Right lobe of liver (tissue), 6 donors: ENCODE data around the gene HECTD3. TPM values are rescaled to one million over a fixed set of nuclear protein-coding genes. Genes with fewer than 3 reads are reported as not detected.

ENCODE experiments used
- ATAC-seq, 4 donors: fragments of 200-7000 bp; cut with Tn5 transposase; one replicate each; pipeline ENCODE4 v1.9.1; 2020; ENCODE audit warnings: mild to moderate bottlenecking in 4 of 4, moderate library complexity in 4 of 4
- DNase-seq, 3 donors: peaks; one replicate each; pipeline ENCODE4 v3.0.0-alpha.2; 2020
- H3K27ac ChIP-seq, 3 donors: fragments of 200-600 bp; one replicate each; pipeline ENCODE4 v1.8.0; 2022
- H3K27me3 ChIP-seq, 2 donors: fragments of 200-600 bp; one replicate each; pipeline ENCODE4 v1.8.0; 2022
- H3K36me3 ChIP-seq, 4 donors: fragments of 200-600 bp; sonication (generic) in 1 of 4; one replicate each; pipeline versions ENCODE4 v1.5.1 to v1.8.0; 2017 to 2022; ENCODE audit warnings: control low read depth in 1 of 4
- H3K4me1 ChIP-seq, 4 donors: fragments of 200-600 bp; sonication (generic) in 1 of 4; one replicate each; pipeline versions ENCODE4 v1.5.1 to v1.8.0; 2017 to 2022; ENCODE audit warnings: control low read depth in 1 of 4
- H3K4me3 ChIP-seq, 3 donors: fragments of 200-600 bp; one replicate each; pipeline ENCODE4 v1.8.0; 2022
- H3K9me3 ChIP-seq, 4 donors: fragments of 200-600 bp; sonication (generic) in 1 of 4; one replicate each; pipeline versions ENCODE4 v1.5.1 to v1.8.0; 2017 to 2022; ENCODE audit warnings: control low read depth in 1 of 4
- POLR2A ChIP-seq: fragments of 450-650 bp; IDR thresholded peaks from one replicate; pipeline ENCODE4 v1.6.1; 2017; ENCODE audit warnings: antibody characterized with exemption, mild to moderate bottlenecking
- whole genome bisulfite sequencing: methylation state at CpG from one replicate; pipeline ENCODE4 v1.1.6; 2018; ENCODE audit warnings: low coverage, low lambda C conversion rate; ENCODE audit not compliant: insufficient coverage; ENCODE audit errors: missing lambda C conversion rate; 5-methylcytosine and 5-hydroxymethylcytosine counted together
- intact Hi-C, 2 donors: fragments of 100-400 bp; cut with DNase I; formaldehyde crosslinking; loops; one replicate each; pipeline versions ENCODE4 v1.11.2 to v1.14.1; 2022
- total RNA-seq, 6 experiments: library from RNA; depleted of rRNA in 2 of 6; stranded (reverse); fragments of >200 nt in 2 of 6; fragmentation: NEBNext Ultra II Directional in 3 of 6; extraction: Animal tissue kit (Norgen Biotek cat#: 25700) in 3 of 6; gene quantifications; one replicate each; pipeline versions ENCODE4 v1.1.0 to v1.2.4, GENCODE V29; 2016 to 2023
- TF ChIP-seq, protein P1 (sequence below), 4 donors: fragments of 200-600 bp in 3 of 4; fragments of 450-650 bp in 1 of 4; IDR thresholded peaks; one replicate each; pipeline versions ENCODE4 v1.5.1 to v1.8.0; 2016 to 2022; ENCODE audit warnings: antibody characterized with exemption in 4 of 4, mild to moderate bottlenecking in 2 of 4
- donor health status: DM: no; HTN: yes; CAD: no.
- donor health status: DM: no; HTN: no; CAD: no.
- donor health status: DM: no; HTN: no; CAD: no.
- donor health status: DM: no; HTN: yes; CAD: no.
- donor health status: DM: no; HTN: yes; CAD: no.

Gene HECTD3
- total RNA-seq, 6 experiments from 2014 or later = 26.8 to 38.2 (median 29.1) TPM

DNA sequence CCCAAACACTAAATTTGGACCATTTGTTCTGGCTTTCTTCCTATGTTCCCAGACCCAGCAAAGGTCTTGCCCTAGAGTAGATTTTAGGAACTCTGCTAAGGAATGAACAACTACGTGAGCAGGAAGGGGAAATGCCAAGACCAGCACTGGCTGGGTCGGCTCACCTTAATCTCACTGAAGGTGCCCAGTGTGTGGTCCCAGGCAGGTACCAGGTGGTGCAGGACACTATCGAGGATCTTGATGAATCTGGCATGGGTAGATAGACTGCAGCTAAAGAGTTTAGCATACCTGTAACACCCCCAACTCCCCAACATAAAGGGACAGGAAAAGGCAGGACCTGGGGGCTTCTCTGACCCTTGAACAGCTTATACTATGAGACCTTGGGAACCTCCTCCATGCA lies 3.0 kb downstream of the HECTD3 start:
- TF ChIP-seq, protein P1, sequence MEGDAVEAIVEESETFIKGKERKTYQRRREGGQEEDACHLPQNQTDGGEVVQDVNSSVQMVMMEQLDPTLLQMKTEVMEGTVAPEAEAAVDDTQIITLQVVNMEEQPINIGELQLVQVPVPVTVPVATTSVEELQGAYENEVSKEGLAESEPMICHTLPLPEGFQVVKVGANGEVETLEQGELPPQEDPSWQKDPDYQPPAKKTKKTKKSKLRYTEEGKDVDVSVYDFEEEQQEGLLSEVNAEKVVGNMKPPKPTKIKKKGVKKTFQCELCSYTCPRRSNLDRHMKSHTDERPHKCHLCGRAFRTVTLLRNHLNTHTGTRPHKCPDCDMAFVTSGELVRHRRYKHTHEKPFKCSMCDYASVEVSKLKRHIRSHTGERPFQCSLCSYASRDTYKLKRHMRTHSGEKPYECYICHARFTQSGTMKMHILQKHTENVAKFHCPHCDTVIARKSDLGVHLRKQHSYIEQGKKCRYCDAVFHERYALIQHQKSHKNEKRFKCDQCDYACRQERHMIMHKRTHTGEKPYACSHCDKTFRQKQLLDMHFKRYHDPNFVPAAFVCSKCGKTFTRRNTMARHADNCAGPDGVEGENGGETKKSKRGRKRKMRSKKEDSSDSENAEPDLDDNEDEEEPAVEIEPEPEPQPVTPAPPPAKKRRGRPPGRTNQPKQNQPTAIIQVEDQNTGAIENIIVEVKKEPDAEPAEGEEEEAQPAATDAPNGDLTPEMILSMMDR (IDR thresholded peaks at IDR 0.05) = no peak
- no peak for TF ChIP-seq POLR2A
- no peak for ATAC-seq
- no peak for DNase-seq
- intact Hi-C loops = no loop called here
- WGBS = 62% methylated on average over 3 of the region's 3 CpGs
- Histone ChIP-seq H3K36me3 (peaks cover 3 to 65% (median 45%) of the 10 kb centered on the region in 4 donors), H3K4me3 (no peak overlapping the region), H3K27me3 (no peaks in the 10 kb centered on the region), H3K9me3 (no peaks in the 10 kb centered on the region), H3K27ac (no peak overlapping the region), H3K4me1 (peaks cover 0 to 25% (median 10%) of the 10 kb centered on the region in 4 donors)

DNA sequence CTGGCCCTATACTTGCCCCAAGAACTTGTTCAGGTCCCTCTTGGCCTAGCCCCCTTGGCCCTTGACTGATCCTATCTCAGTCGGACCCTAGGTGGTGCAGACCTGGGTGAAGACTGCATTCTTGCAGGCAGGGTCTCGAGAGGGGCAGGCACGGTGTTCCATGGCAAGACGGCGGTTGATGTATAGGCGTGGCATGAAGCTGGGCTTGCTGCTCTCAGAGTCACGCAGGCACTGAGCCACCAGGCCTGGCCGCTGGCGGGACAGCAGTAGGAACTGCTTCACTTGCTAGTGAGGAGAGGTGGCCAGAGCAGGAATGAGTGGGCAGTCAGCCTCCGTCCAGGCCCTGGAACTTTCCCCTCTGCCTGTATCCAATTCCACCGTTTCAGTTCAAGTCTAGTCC lies 3.8 kb downstream of the HECTD3 start:
- DNase-seq = peak in 1 of 3 donors; percentile 43
- no peak for ATAC-seq
- H3K36me3 ChIP-seq = peaks cover 3 to 73% (median 48%) of the 10 kb centered on the region in 4 donors
- intact Hi-C loops = no loop called here
- no peak overlapping the region for H3K27ac ChIP-seq
- TF ChIP-seq POLR2A = no peak
- TF ChIP-seq, protein P1 (IDR thresholded peaks at IDR 0.05) = no peak
- no peaks in the 10 kb centered on the region for H3K27me3 ChIP-seq
- no peak overlapping the region for H3K4me3 ChIP-seq
- H3K4me1 ChIP-seq = peaks cover 0 to 20% (median 8%) of the 10 kb centered on the region in 4 donors
- no peaks in the 10 kb centered on the region for H3K9me3 ChIP-seq
- 75% methylated on average over 2 of the region's 11 CpGs for WGBS

DNA sequence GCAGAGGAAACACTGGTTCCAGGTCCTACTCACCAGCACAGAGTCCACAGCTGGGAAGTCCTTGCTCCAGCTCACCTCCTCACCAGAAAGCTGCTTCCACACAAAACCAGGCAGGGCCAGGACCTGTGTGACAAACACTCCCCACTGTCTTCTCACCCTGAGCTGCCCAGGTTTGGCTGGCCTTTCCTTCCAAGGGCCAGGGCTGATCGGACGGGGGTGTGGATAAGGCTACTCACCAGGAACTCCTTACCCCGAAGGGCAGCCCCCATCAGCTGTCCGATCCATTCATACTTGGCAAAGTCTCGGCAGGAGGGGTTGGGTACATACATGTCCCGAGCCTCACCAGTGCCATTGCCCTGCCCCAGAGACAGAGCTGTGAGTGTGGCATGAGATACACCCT lies 5.4 kb downstream of the HECTD3 start:
- DNase-seq (peak in 1 of 3 donors; percentile 29), ATAC-seq (no peak)
- no peaks in the 10 kb centered on the region for H3K9me3 ChIP-seq
- TF ChIP-seq POLR2A = no peak
- TF ChIP-seq, protein P1 (IDR thresholded peaks at IDR 0.05) = no peak
- peaks cover 3 to 76% (median 50%) of the 10 kb centered on the region in 4 donors for H3K36me3 ChIP-seq
- H3K27ac ChIP-seq = no peak overlapping the region
- H3K4me1 ChIP-seq = peaks cover 0 to 13% (median 5%) of the 10 kb centered on the region in 4 donors
- H3K27me3 ChIP-seq = no peaks in the 10 kb centered on the region
- WGBS = 83% methylated on average over 1 of the region's 6 CpGs
- intact Hi-C loops = no loop called here
- no peak overlapping the region for H3K4me3 ChIP-seq

DNA sequence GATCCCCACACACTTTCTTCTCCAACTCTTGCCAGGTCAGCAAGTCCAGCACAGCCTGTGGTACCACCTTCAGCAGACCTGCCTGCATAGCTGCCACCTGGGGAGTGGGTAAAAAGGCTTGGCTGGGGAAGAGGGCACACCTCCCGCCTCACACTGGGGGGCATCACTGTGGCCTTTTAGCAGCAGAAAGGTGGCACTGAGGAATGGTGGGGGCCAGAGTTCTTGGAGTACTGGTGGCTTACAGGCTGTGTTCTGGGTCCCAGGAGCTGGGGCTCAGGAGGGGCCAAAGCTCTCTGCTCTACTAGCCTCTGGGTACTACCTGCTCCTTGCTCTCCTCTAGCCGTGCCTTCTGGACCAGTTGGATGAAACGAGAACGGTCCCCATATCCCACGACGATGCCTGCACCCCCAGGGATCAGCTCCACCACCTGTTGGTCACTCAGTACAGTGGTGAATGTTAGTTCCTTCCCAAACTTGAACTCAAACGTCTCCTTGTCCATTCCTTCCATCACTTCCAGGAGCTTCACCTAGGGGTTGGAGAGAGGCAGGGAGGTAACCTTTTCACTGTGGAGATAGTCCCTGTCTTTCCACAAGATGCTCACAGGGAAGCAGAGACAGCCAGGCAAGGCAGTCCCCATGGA lies 6.7 kb downstream of the HECTD3 start:
- peaks cover 3 to 73% (median 49%) of the 10 kb centered on the region in 4 donors for H3K36me3 ChIP-seq
- no peaks in the 10 kb centered on the region for H3K9me3 ChIP-seq
- WGBS = 57% methylated on average over 1 of the region's 7 CpGs
- H3K4me3 ChIP-seq = no peak overlapping the region
- TF ChIP-seq, protein P1 (IDR thresholded peaks at IDR 0.05) = no peak
- TF ChIP-seq POLR2A = no peak
- DNase-seq (peak in 1 of 3 donors; percentile 31), ATAC-seq (no peak)
- H3K27me3 ChIP-seq = no peaks in the 10 kb centered on the region
- peaks cover 0 to 4% (median 0%) of the 10 kb centered on the region in 4 donors for H3K4me1 ChIP-seq
- intact Hi-C loops = no loop called here
- H3K27ac ChIP-seq = no peak overlapping the region
